Measurements from ENCODE around the gene MRS2. TPM values are rescaled to one million over a fixed set of nuclear protein-coding genes. Genes with fewer than 3 reads are reported as not detected.
A peak's percentile ranks its signal among the peaks of the same experiment; 100 is the strongest.

MRS2 gene
- total RNA-seq, result 10 to 100 TPM; 17.2 to 63.2 (median 44.2) TPM

- no peaks in the 10 kb centered on the region for H3K27me3 ChIP-seq
- peak within 1 kb of the TSS; percentile 72 to 97 (median 88) for H3K4me3 ChIP-seq
- intact Hi-C loops (cut with DNase I; ENCODE audit: low total_unique reads) (no loop called here), in situ Hi-C loops (cut with MboI; ENCODE audit: low sequenced_read_pairs in 4 of 4) (loop anchor here in 1 of 4 donors (25.0 kb wide), 1 partner anchor 309 kb away; the partner anchor contains the start of gene C6orf62)
- peak within 1 kb of the TSS; percentile 83 to 98 (median 92) for H3K27ac ChIP-seq
- TF ChIP-seq POLR2A (IDR thresholded peaks at IDR 0.05) (peak; percentile 80 to 90), CTCF (IDR thresholded peaks at IDR 0.05 in 4 of 5, conservative IDR thresholded peaks at IDR 0.05 in 1 of 5) (no peak)
- peak; percentile 95 to 97 for ATAC-seq
- peaks cover 20 to 30% of the 10 kb centered on the region in 2 donors for H3K4me1 ChIP-seq
- peaks cover 0 to 13% of the 10 kb centered on the region in 2 donors for H3K36me3 ChIP-seq
- no peaks in the 10 kb centered on the region for H3K9me3 ChIP-seq
- DNase-seq, result peak; percentile 81 to 89
Observed at GRCh38 chr6:24402697-24403500, at the start of gene MRS2. Gene MRS2, plus strand, starts transcription at chr6:24402936. Its CDS starts 111 bp downstream, at chr6:24403047.

GRCh38 chr6:24353861-24354260 lies 48.9 kb upstream of the MRS2 start:
- no peaks in the 10 kb centered on the region for H3K36me3 ChIP-seq
- H3K9me3 ChIP-seq, result no peaks in the 10 kb centered on the region
- in situ Hi-C loops (cut with MboI; ENCODE audit: low sequenced_read_pairs in 4 of 4) (no loop called here), intact Hi-C loops (cut with DNase I; ENCODE audit: low total_unique reads) (no loop called here)
- H3K4me3 ChIP-seq, result no peak overlapping the region
- TF ChIP-seq CTCF (IDR thresholded peaks at IDR 0.05 in 4 of 5, conservative IDR thresholded peaks at IDR 0.05 in 1 of 5) (no peak), POLR2A (IDR thresholded peaks at IDR 0.05) (no peak)
- no peaks in the 10 kb centered on the region for H3K27me3 ChIP-seq
- DNase-seq (no peak), ATAC-seq (no peak)
- no peaks in the 10 kb centered on the region for H3K4me1 ChIP-seq
- no peak overlapping the region for H3K27ac ChIP-seq

- Histone ChIP-seq H3K4me3 (no peak overlapping the region), H3K36me3 (no peaks in the 10 kb centered on the region), H3K4me1 (peaks cover 0 to 1% of the 10 kb centered on the region in 2 donors), H3K27me3 (no peaks in the 10 kb centered on the region), H3K27ac (no peak overlapping the region), H3K9me3 (no peaks in the 10 kb centered on the region)
- TF ChIP-seq CTCF (IDR thresholded peaks at IDR 0.05 in 4 of 5, conservative IDR thresholded peaks at IDR 0.05 in 1 of 5) (no peak), POLR2A (IDR thresholded peaks at IDR 0.05) (no peak)
- DNase-seq (no peak), ATAC-seq (no peak)
- intact Hi-C loops (cut with DNase I; ENCODE audit: low total_unique reads) (no loop called here), in situ Hi-C loops (cut with MboI; ENCODE audit: low sequenced_read_pairs in 4 of 4) (no loop called here)
Observed at GRCh38 chr6:24355393-24355792, 47.3 kb upstream of the MRS2 start.

GRCh38 chr6:24356310-24356973 lies 46.3 kb upstream of the MRS2 start:
- H3K4me3 ChIP-seq, result no peak overlapping the region
- in situ Hi-C loops (cut with MboI; ENCODE audit: low sequenced_read_pairs in 4 of 4), result no loop called here
- H3K4me1 ChIP-seq, result peaks cover 0 to 7% of the 10 kb centered on the region in 2 donors
- no peaks in the 10 kb centered on the region for H3K27me3 ChIP-seq
- no peaks in the 10 kb centered on the region for H3K36me3 ChIP-seq
- intact Hi-C loops (cut with DNase I; ENCODE audit: low total_unique reads), result no loop called here
- TF ChIP-seq CTCF (IDR thresholded peaks at IDR 0.05 in 4 of 5, conservative IDR thresholded peaks at IDR 0.05 in 1 of 5) (no peak), POLR2A (IDR thresholded peaks at IDR 0.05) (no peak)
- DNase-seq (no peak), ATAC-seq (no peak)
- no peak overlapping the region for H3K27ac ChIP-seq
- no peaks in the 10 kb centered on the region for H3K9me3 ChIP-seq

Measured in gastrocnemius medialis (tissue), 4 donors.